SK-N-MC (cell line): ENCODE results near the gene CCDC28B.

Experiments used
- EZH2 ChIP-seq: fragments of 200-600 bp; sonication (generic); IDR thresholded peaks from one replicate; pipeline ENCODE4 v1.6.1; 2017; ENCODE audit warnings: antibody characterized with exemption
- POLR2AphosphoS5 ChIP-seq: IDR thresholded peaks from 2 replicates; pipeline ENCODE4 v1.6.1; 2012; ENCODE audit warnings: mild to moderate bottlenecking, low read depth, low read length, borderline replicate concordance

- TF ChIP-seq EZH2 (no peak), POLR2AphosphoS5 (no peak)
Measured at GRCh38 chr1:32240140-32240951, 40.0 kb downstream of the CCDC28B start.
